GM12878 (cell line): ENCODE results near the gene CPSF6.

Experiments used
- CBX5 ChIP-seq: sonication (generic); IDR thresholded peaks from 2 replicates; pipeline ENCODE4 v1.6.1; 2016; ENCODE audit warnings: low read depth, moderate library complexity, mild to moderate bottlenecking, inconsistent platforms
- CHD1 ChIP-seq: IDR thresholded peaks from 2 replicates; pipeline ENCODE4 v1.6.1; 2012; ENCODE audit warnings: low read depth, low read length, improper control_type of control experiment
- CHD2 ChIP-seq: IDR thresholded peaks from 2 replicates; pipeline ENCODE4 v1.6.1; 2011; ENCODE audit warnings: low read depth, low read length, improper control_type of control experiment, borderline replicate concordance
- CTCF ChIP-seq, 3 experiments: IDR thresholded peaks in 2 of 3; conservative IDR thresholded peaks in 1 of 3; 2 replicates each; pipeline ENCODE4 v1.5.1; 2011; ENCODE audit warnings: low read depth in 3 of 3, low read length in 3 of 3, mild to moderate bottlenecking in 3 of 3, control low read depth in 2 of 3, moderate library complexity in 2 of 3, inconsistent platforms in 1 of 3, mixed read lengths in 1 of 3; ENCODE audit not compliant: control insufficient read depth in 2 of 3, insufficient read depth in 1 of 3; ENCODE audit errors: extremely low read depth in 1 of 3
- ELK1 ChIP-seq: IDR thresholded peaks from 2 replicates; pipeline ENCODE4 v1.6.1; 2012; ENCODE audit warnings: low read depth, low read length, improper control_type of control experiment
- GABPA ChIP-seq: IDR thresholded peaks from 2 replicates; pipeline ENCODE4 v1.6.1; 2014; ENCODE audit warnings: antibody characterized with exemption, low read depth, mild to moderate bottlenecking, inconsistent platforms
- MYC ChIP-seq: IDR thresholded peaks from 2 replicates; pipeline ENCODE4 v1.6.1; 2011; ENCODE audit warnings: mild to moderate bottlenecking, low read length, moderate library complexity, inconsistent platforms; ENCODE audit not compliant: insufficient read depth, insufficient replicate concordance, insufficient read length, severe bottlenecking
- POLR2A ChIP-seq: IDR thresholded peaks from 2 replicates; pipeline ENCODE4 v1.6.1; 2011; ENCODE audit warnings: low read depth, mild to moderate bottlenecking, low read length
- POLR2AphosphoS5 ChIP-seq: IDR thresholded peaks from 2 replicates; pipeline ENCODE4 v1.6.1; 2011; ENCODE audit warnings: mild to moderate bottlenecking, low read length, inconsistent platforms
- SMAD5 ChIP-seq: IDR thresholded peaks from 2 replicates; pipeline ENCODE4 v1.6.1; 2016; ENCODE audit warnings: antibody characterized with exemption, low read depth
- SMARCA5 ChIP-seq: fragments of 450-650 bp; IDR thresholded peaks from 2 replicates; pipeline ENCODE4 v1.6.1; 2017; ENCODE audit warnings: mild to moderate bottlenecking
- TCF3 ChIP-seq: IDR thresholded peaks from 2 replicates; pipeline ENCODE4 v1.6.1; 2012; ENCODE audit warnings: low read depth, mild to moderate bottlenecking, low read length, borderline replicate concordance; ENCODE audit not compliant: insufficient read depth

GRCh38 chr12:69269736-69270135, 30.4 kb downstream of the CPSF6 start:
- TF ChIP-seq CHD1 (no peak), CBX5 (no peak), GABPA (no peak), POLR2AphosphoS5 (no peak), POLR2A (no peak), SMAD5 (no peak), CHD2 (no peak), MYC (no peak), ELK1 (no peak), CTCF (IDR thresholded peaks at IDR 0.05 in 2 of 3, conservative IDR thresholded peaks at IDR 0.05 in 1 of 3; ENCODE audit: control insufficient read depth in 2 of 3, extremely low read depth in 1 of 3, insufficient read depth in 1 of 3, low read depth in 3 of 3, low read length in 3 of 3) (no peak), TCF3 (no peak), SMARCA5 (no peak)
